Aorta (tissue), 5 donors: Measurements from ENCODE around the gene DOK3. TPM values are rescaled to one million over a fixed set of nuclear protein-coding genes. Genes with fewer than 3 reads are reported as not detected.
"Not testable (repeated sequence)": the region's sequence is repeated elsewhere in the genome, so short reads cannot be mapped to it uniquely, and the experiment has no call there.

Experiments
- ATAC-seq: fragments of 200-7000 bp; cut with Tn5 transposase; one replicate; pipeline ENCODE4 v1.9.1; 2022; ENCODE audit warnings: moderate library complexity; ENCODE audit not compliant: low FRiP score
- DNase-seq, 2 donors: peaks; one replicate each; pipeline ENCODE4 v3.0.0-alpha.2; 2020
- H3K27ac ChIP-seq, 2 donors: one replicate each; pipeline ENCODE4 v1.5.1; 2013; ENCODE audit warnings: low read length in 2 of 2, mild to moderate bottlenecking in 2 of 2, moderate library complexity in 2 of 2, control low read depth in 1 of 2, inconsistent platforms in 1 of 2, low read depth in 1 of 2
- H3K27me3 ChIP-seq, 2 donors: one replicate each; pipeline ENCODE4 v1.6.1; 2013; ENCODE audit warnings: control low read depth in 1 of 2, low read length in 1 of 2, mild to moderate bottlenecking in 1 of 2, moderate library complexity in 1 of 2; ENCODE audit not compliant: insufficient read depth in 2 of 2, control insufficient read depth in 1 of 2
- H3K36me3 ChIP-seq, 2 donors: one replicate each; pipeline ENCODE4 v1.6.1; 2013; ENCODE audit warnings: control low read depth in 1 of 2, low read length in 1 of 2, mild to moderate bottlenecking in 1 of 2; ENCODE audit not compliant: insufficient read depth in 2 of 2, control insufficient read depth in 1 of 2
- H3K4me1 ChIP-seq, 2 donors: one replicate each; pipeline ENCODE4 v1.6.1; 2013; ENCODE audit warnings: low read length in 2 of 2, control low read depth in 1 of 2, mild to moderate bottlenecking in 1 of 2, moderate library complexity in 1 of 2; ENCODE audit not compliant: insufficient read depth in 2 of 2, control insufficient read depth in 1 of 2
- H3K4me3 ChIP-seq, 2 donors: one replicate each; pipeline ENCODE4 v1.5.1; 2013; ENCODE audit warnings: low read length in 2 of 2, control low read depth in 1 of 2, mild to moderate bottlenecking in 1 of 2
- H3K9me3 ChIP-seq: one replicate; pipeline ENCODE4 v1.6.1; 2013; ENCODE audit warnings: mild to moderate bottlenecking, low read length; ENCODE audit not compliant: control insufficient read depth
- WGBS, 2 donors: extraction: QIAGEN DNeasy Blood & Tissue Kit; methylation state at CpG; one replicate each; pipeline ENCODE4 v1.1.7; 2013; 5-methylcytosine and 5-hydroxymethylcytosine counted together
- intact Hi-C, 2 donors: fragments of 100-400 bp; cut with DNase I; formaldehyde crosslinking; loops; one replicate each; pipeline versions ENCODE4 v1.14.2 to v1.15.0; 2022
- polyA plus RNA-seq, 2 donors: library from polyadenylated mRNA; stranded (reverse); fragments of 200-250 nt; gene quantifications; one replicate each; pipeline ENCODE4 v1.2.3, GENCODE V29; 2013
- total RNA-seq, 2 donors: library from RNA; stranded (reverse); fragmentation: NEBNext Ultra II Directional; extraction: Animal tissue kit (Norgen Biotek cat#: 25700); gene quantifications; one replicate each; pipeline ENCODE4 v1.2.1, GENCODE V29; 2021
- donor health status: healthy with polysubstance abuse.
- donor health status: Bipolar disorder and iron deficiency.
- donor health status: DM: no; HTN: no; CAD: no.
- donor health status: DM: no; HTN: no; CAD: no.
- donor health status: DM: yes; HTN: yes; CAD: no.

DOK3 gene
- total and polyA plus RNA-seq, 4 donors, result 2.7 to 21.6 (median 9.7) TPM

GRCh38 chr5:177538876-177539275 lies 29.2 kb upstream of the DOK3 start:
- peaks cover 4 to 18% of the 10 kb centered on the region in 2 donors for H3K4me1 ChIP-seq
- H3K27ac ChIP-seq, result peak overlapping the region; percentile 1 to 89
- H3K4me3 ChIP-seq, result no peak overlapping the region
- 68 to 76% methylated on average over 10 of the region's 10 CpGs for WGBS, 2 donors
- H3K27me3 ChIP-seq, result no peaks in the 10 kb centered on the region
- no peaks in the 10 kb centered on the region for H3K9me3 ChIP-seq
- intact Hi-C loops, result no loop called here
- ATAC-seq (no peak), DNase-seq (peak in 1 of 2 donors; percentile 71)
- peaks cover 0 to 3% of the 10 kb centered on the region in 2 donors for H3K36me3 ChIP-seq

DNA sequence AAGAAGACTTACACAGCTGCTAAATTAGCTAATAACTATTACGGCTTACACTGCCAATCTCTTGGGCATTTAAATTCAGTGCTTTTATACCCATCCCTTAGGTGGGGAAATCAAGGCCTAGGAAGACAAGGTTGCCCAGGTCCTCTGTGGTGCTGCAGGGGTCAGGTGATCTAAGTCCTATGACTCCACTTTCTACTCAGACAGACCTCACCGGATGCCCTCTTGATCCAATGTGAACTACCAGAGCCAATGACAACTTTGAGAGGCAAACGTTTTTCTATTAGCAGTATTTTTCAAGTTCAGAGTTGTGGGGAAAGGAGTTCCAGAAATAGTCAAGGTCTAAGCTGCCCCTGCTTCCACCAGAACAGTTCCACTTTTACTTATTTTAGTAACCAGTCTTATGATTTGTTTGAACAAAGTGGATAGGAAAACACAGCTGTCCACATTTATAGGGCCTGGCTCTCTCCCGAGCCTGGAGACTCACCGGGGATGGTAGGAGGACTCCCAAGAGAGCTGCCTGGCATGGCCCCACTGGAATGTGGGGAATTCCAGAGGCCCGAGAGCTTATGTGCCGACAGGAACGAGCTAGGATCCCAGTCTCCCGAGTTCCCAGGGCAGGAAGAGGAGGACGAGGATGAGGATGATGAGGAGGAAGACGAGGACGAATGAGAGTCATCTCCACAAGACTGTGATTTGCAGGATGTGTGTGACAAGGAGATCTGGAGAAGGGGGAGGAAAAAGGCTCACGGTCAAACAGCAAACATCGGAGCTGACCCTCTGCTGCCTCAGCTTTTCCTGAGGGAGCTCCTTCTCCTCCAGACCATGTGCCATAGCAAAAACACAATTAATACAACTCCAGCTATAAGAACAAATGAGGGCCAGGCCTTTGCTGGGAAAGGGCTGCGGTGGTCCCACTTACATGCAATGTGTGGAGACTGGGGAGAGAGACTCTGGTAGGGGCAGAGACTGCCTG lies 28.0 kb upstream of the DOK3 start:
- no peaks in the 10 kb centered on the region for H3K36me3 ChIP-seq
- H3K9me3 ChIP-seq, result no peaks in the 10 kb centered on the region
- WGBS, 2 donors, result 6 to 7% methylated on average over 15 of the region's 15 CpGs
- peak; percentile 87 to 92 for DNase-seq
- intact Hi-C loops, result no loop called here
- H3K4me3 ChIP-seq, result no peak overlapping the region
- peaks cover 3 to 10% of the 10 kb centered on the region in 2 donors for H3K4me1 ChIP-seq
- peak overlapping the region in 1 of 2 donors; percentile 89 for H3K27ac ChIP-seq
- ATAC-seq, result peak; percentile 76
- H3K27me3 ChIP-seq, result no peaks in the 10 kb centered on the region

DNA sequence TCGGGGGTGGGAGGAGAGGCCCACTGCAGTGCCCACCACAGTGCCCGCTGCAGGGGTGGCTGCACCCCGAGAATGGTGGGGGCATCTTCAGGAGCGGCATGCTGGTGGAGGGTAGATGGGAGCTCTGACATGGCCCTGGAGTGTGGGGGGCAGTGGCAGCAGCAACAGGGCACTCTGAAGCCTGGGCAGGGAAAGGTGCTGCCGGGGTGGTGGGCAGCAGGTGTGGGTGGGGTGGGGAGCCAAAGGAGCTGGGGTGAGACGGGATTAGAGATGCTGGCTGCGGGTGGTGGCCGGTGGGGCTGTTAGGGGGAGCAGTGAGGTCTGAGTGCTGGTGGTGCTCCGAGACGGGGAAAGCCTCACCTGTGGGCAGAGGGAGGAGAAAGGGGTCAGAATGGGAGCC lies 26.8 kb upstream of the DOK3 start:
- WGBS, 2 donors, result 79 to 81% methylated on average over 10 of the region's 10 CpGs
- DNase-seq (peak in 1 of 2 donors; percentile 65), ATAC-seq (no peak)
- H3K9me3 ChIP-seq, result no peaks in the 10 kb centered on the region
- H3K4me3 ChIP-seq, result no peak overlapping the region
- H3K4me1 ChIP-seq, result peaks cover 2 to 10% of the 10 kb centered on the region in 2 donors
- no peaks in the 10 kb centered on the region for H3K27me3 ChIP-seq
- intact Hi-C loops, result no loop called here
- H3K36me3 ChIP-seq, result peaks cover 0 to 2% of the 10 kb centered on the region in 2 donors
- H3K27ac ChIP-seq, result peak overlapping the region in 1 of 2 donors; percentile 65

- peaks cover 2 to 10% of the 10 kb centered on the region in 2 donors for H3K4me1 ChIP-seq
- WGBS, 2 donors, result 88% methylated on average over 7 of the region's 7 CpGs
- ATAC-seq, result no peak
- intact Hi-C loops, result no loop called here
- no peaks in the 10 kb centered on the region for H3K27me3 ChIP-seq
- DNase-seq, result no peak
- H3K27ac ChIP-seq, result no peak overlapping the region
- H3K4me3 ChIP-seq, result no peak overlapping the region
- H3K9me3 ChIP-seq, result no peaks in the 10 kb centered on the region
- H3K36me3 ChIP-seq, result peaks cover 0 to 4% of the 10 kb centered on the region in 2 donors
Measured at GRCh38 chr5:177535125-177535524, 25.5 kb upstream of the DOK3 start.

GRCh38 chr5:177534433-177534832 lies 24.8 kb upstream of the DOK3 start:
- H3K27me3 ChIP-seq, H3K36me3 ChIP-seq, H3K4me3 ChIP-seq, H3K4me1 ChIP-seq, intact Hi-C loops, H3K27ac ChIP-seq, ATAC-seq, DNase-seq, H3K9me3 ChIP-seq: not testable (repeated sequence)
- WGBS, 2 donors, result 90 to 91% methylated on average over 7 of the region's 7 CpGs

GRCh38 chr5:177531209-177531940 lies 21.7 kb upstream of the DOK3 start:
- Histone ChIP-seq H3K36me3 (peaks cover 0 to 8% of the 10 kb centered on the region in 2 donors), H3K27me3 (no peaks in the 10 kb centered on the region), H3K27ac (no peak overlapping the region), H3K4me1 (peaks cover 0 to 3% of the 10 kb centered on the region in 2 donors), H3K4me3 (no peak overlapping the region), H3K9me3 (no peaks in the 10 kb centered on the region)
- intact Hi-C loops, result no loop called here
- no peak for ATAC-seq
- 86 to 92% methylated on average over 24 to 27 of the region's 27 CpGs for WGBS, 2 donors
- peak in 1 of 2 donors; percentile 47 for DNase-seq

DNA sequence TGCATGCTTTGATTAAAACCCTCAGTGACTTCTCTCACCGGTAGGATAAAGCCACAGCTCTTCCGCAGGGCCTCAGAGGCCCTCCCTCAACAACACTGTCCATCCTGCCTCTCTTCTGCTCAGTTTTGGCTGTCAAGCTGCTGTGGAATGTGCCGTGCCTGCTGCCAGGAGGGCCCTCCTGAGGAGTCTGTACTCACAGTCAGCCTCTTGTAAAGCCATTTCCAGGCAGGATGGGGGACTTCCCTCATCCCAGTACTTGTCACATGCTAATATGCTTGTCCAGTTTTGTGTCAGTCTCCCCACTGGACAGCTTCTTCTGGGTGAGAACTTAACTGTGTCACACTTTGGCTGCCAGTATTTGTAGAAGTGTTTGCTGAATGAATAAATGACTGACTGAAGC lies 21.0 kb upstream of the DOK3 start:
- Histone ChIP-seq H3K4me1 (no peaks in the 10 kb centered on the region), H3K36me3 (peaks cover 0 to 8% of the 10 kb centered on the region in 2 donors), H3K27ac (no peak overlapping the region), H3K4me3 (no peak overlapping the region), H3K27me3 (no peaks in the 10 kb centered on the region), H3K9me3 (no peaks in the 10 kb centered on the region)
- DNase-seq (peak in 1 of 2 donors; percentile 34), ATAC-seq (no peak)
- intact Hi-C loops, result no loop called here
- WGBS, 2 donors, result 69 to 74% methylated on average over 3 of the region's 3 CpGs

DNA sequence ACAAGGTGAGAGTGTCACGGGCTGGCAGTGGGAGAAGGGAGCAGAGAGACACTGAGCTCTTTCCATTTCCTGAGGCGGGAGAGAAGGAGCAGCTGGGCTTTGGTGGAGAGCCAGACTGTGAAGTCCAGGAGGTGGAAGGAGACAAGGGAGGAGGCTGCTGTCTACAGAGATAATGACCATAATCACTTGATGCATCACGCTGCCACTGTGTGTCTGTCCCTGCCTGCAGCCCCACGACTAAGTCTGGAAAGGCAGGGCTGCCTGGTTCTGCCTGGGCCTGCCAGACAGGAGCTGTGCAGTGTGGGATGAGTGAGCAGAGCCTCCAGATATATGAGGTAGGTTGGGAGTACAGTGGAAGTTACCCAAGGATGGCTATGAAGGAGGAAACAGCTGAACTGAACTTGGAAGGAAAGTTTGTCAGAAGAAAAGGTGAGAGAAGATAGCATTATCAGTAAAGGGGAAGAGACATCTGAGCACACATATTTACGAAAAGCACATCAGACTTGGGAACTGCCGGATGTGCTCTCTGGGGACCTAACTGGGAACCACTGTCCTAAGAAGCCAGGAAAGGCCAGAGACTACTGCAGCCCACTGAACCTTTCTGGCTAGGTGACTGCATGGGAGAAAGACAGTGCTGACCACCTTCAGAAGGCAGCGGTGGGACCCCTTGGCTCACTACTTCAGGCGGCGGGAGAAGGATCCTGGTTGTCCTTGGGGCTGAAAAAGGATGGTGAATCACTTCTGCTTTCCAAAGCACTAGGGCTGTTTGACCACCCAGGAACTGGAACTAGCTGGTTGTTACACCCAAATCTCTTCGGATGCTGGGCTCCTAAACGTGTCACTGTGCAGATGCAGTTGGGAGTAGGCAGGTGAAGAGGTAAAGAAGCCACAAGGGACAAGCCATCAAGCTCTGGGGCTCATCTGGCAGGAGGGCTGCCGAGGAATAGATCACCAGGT lies 19.9 kb upstream of the DOK3 start:
- no peaks in the 10 kb centered on the region for H3K27me3 ChIP-seq
- ATAC-seq, result no peak
- peak in 1 of 2 donors; percentile 31 for DNase-seq
- 87 to 89% methylated on average over 12 of the region's 12 CpGs for WGBS, 2 donors
- H3K4me3 ChIP-seq, result no peak overlapping the region
- H3K9me3 ChIP-seq, result no peaks in the 10 kb centered on the region
- H3K4me1 ChIP-seq, result no peaks in the 10 kb centered on the region
- H3K36me3 ChIP-seq, result peaks cover 0 to 8% of the 10 kb centered on the region in 2 donors
- H3K27ac ChIP-seq, result no peak overlapping the region
- intact Hi-C loops, result no loop called here
